Renal pelvis (tissue), 4 donors: ENCODE results near the gene IL20. TPM values are rescaled to one million over a fixed set of nuclear protein-coding genes. Genes with fewer than 3 reads are reported as not detected.
"Not testable (repeated sequence)": the region's sequence is repeated elsewhere in the genome, so short reads cannot be mapped to it uniquely, and the experiment has no call there.

Experiments used
- DNase-seq: peaks from one replicate; pipeline ENCODE4 v3.0.0-alpha.2; 2013
- polyA plus RNA-seq, 3 donors: library from polyadenylated mRNA; unstranded; fragments of 120-200 nt; gene quantifications; one replicate each; pipeline ENCODE4 v1.2.1, GENCODE V29; 2013; ENCODE audit not compliant: insufficient read length in 3 of 3

Gene IL20
- polyA plus RNA-seq, 3 donors, result not detected

- no peak for DNase-seq
These were observed 22.6 kb upstream of the IL20 start for GRCh38 chr1:206842854-206843253.

GRCh38 chr1:206843626-206844025 is 21.8 kb upstream of the IL20 start:
- no peak for DNase-seq

- no peak for DNase-seq
These were observed 18.9 kb upstream of the IL20 start for GRCh38 chr1:206846487-206846886.

- no peak for DNase-seq
These were observed 18.0 kb upstream of the IL20 start for GRCh38 chr1:206847337-206847834.

GRCh38 chr1:206847946-206848345 is 17.5 kb upstream of the IL20 start:
- DNase-seq, result no peak

GRCh38 chr1:206850401-206850800 is 15.0 kb upstream of the IL20 start:
- no peak for DNase-seq

DNA sequence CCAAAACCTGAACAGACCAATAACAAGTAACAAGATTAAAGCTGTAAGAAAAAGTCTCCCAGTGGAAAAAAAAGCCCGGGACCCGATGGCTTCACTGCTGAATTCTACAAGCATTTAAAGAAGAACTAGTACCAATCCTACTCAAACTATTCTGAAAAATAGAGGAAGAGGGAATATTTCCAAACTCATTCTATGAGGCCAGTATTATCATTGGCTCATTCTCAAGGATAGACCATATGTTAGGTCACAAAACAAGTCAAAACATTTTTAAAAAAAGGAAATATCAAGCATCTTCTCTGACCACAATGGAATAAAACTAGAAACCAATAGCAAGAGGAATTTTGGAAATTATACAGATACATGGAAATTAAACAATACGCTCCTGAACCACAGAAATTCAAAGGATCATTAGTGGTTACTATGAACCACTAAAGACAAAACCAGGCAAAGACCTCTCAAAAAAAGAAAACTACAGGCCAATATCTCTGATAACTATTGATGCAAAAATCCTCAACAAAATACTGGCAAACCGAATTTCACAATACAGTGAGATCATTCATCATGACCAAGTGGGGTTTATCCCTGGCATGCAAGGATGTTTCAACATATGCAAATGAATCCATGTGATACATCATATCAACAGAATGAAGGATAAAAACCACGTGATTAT is 13.9 kb upstream of the IL20 start:
- DNase-seq, result no peak

- DNase-seq, result not testable (repeated sequence)
These were observed 12.8 kb upstream of the IL20 start for GRCh38 chr1:206852662-206853061.

GRCh38 chr1:206853696-206854095 is 11.7 kb upstream of the IL20 start:
- not testable (repeated sequence) for DNase-seq

- DNase-seq, result no peak
These were observed 10.9 kb upstream of the IL20 start for GRCh38 chr1:206854401-206855129.

DNA sequence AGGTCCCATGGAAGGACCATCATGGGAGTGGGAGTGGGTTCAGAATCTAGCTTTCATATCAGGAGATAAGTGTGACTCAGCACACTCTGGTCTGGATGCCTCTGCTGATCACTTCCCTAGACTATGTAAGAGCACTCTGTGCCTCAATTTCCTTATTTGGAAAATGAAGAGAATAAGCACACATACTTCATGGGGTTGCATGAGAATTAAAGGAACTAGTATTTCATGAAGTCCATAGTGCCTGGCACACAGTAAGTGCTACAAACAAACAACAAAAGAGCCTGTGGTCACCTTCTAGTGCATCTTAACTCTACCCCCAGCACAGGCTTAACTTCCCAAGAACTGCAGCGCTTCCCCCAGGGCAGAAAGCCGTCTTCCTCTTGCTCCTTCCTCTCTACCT is 9.6 kb upstream of the IL20 start:
- DNase-seq, result no peak

DNA sequence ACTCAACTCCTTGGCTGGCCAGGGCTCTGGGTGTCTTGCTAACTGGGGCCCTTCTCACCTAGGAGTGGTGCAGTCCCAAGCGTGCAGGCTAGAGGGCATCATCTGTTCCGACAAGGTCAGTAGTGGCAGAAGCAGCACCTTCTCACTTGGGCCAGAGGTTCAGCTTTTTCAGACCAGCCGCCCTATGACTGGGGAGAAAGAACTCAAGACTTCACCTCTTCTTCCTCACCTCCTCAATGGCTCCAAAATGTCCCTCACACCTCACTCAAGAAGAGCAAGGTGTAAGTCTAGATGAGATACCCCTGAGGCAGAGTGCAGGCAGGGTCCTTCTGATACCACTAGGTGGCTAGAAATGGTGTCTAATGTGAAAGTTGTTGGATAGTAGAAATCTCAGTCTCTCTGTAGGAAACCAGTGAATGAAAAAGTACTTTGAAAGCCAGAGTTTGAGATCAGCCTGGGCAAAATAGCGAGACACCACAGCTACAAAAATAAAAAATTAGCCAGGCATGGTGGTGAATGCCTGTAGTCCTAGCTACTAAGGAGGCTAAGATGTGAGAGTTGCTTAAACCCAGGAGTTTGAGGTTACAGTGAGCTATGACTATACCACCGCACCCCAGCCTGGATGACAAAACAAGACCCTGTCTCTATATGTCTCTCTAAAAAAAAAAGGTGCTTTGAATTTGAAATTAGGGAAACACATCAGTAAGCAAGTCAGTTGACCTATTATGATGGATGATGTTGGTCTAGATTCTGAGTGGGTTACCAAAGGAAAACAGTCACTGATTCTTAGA is 8.6 kb upstream of the IL20 start:
- no peak for DNase-seq

- DNase-seq, result no peak
These were observed 6.3 kb upstream of the IL20 start for GRCh38 chr1:206859082-206859521.

DNA sequence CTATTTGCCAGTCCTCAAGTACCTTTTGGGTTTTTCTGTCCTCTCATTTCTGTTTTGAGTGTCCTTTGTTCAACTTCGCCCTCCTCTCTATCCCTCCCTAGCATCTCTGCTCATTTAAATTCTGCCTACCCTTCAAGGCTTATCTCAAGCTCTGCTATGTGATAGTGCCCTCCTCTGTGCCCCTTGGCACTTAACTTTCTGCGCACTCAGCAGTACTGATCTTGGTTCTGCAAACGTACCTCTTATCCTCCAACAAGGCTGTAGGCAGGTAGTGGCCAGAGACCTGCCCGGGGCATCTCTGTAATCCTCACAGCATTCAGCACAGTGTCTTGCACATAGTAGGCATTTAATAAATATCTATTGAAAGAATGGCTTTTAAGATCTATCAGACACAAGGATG is 5.3 kb upstream of the IL20 start:
- DNase-seq, result no peak

DNA sequence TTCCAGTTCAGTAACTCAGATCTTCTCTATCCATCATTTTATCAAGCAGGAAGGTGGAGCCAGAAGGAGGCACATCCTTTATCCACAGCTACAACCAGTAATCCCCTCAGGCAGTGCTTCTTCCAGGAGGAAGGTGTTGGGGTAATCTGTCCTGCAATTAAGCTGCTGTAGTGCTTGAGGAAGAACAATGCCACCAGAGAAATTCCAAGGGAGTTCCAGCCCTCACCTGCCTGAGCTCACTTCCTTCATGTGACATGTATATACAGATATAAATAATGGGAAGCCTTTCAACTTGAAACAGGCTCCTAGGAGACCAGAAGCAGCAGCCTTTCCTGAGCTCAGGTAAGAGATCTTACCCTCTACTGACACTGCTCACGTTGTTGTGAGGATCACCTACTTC is 2.2 kb upstream of the IL20 start:
- no peak for DNase-seq

DNA sequence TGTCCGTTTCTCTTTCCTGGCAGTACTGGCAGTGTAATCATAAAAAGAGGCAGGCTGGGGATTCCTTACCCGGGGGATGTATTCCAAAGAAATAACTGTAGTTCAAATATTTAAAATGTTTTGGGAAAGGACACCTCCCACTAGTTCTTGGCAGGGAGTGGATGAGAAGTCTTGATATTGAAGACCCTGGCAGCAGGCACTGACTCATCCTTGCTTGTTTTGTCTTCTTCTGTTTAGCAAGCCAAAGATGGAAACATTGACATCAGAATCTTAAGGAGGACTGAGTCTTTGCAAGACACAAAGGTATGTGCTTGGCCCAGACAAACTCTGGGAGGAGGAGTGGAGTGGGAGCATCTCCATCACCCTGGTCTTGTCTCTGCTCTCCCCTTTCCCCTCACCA is 639 bp downstream of the IL20 start:
- DNase-seq, result no peak

DNA sequence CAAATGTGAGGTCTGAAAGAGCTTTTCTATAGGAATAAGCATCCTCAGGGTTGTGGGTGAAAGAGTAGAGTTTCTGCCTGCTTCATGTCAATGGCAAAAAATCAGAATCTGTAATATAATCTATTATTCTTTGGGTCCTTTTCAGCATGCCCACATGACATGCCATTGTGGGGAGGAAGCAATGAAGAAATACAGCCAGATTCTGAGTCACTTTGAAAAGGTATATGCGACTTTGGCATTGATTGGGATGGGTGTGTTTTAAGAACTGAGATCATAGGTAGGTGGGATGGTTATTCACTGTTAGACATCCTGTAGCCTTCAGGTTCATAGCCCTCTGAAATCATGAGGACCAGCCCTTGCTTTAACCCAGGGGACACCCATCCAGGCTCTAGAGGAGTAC is 1.8 kb downstream of the IL20 start:
- no peak for DNase-seq

DNA sequence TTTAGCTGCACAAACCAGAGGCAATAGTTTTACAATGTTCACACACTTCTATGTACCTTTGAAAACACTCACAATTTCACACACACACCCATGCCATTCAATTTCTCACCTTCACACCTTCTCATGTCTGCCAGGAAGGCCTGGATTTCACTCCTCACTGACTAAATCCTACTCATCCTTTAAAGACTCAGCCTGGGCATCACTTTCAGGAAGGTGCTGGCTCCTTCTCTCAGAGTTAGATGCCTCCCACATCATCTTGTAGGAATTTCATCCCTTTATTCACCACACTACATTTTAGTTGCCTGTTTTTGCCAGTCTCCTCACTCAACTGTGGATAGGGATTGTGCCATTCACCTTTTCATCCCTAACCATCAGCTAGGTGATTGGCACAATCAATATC is 2.3 kb downstream of the IL20 start:
- no peak for DNase-seq

- DNase-seq, result no peak
These were observed 2.8 kb downstream of the IL20 start for GRCh38 chr1:206868264-206868663.

GRCh38 chr1:206872139-206872538 is 6.7 kb downstream of the IL20 start:
- DNase-seq, result no peak

- DNase-seq, result no peak
These were observed 8.3 kb downstream of the IL20 start for GRCh38 chr1:206873603-206874188.

DNA sequence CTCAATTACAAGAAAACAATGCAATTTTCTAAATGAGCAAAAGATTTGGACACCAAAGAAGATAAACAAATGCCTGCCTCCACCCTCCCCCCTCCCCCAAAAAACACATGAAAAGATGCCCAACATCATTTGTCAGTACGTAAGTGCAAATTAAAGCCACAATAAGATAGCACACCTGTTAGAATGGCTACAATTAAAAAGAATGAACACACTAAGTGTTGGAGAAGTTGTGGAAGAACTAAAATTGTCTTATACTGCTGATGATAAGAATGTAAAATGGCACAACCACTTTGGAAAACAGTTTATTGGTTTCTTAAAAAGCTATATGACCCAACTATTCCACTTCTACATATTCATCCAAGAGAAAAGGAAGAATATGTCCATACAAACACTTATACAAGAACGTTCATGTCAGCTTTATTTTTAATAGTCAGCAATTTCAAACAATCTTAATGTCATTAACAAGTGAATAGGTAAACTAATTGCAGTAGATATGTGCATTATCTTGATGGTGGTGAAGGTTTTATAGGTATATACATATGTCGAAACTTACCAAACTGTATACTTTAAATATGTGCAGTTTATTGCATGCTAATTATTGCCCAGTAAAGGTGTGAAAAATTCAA is 10.4 kb downstream of the IL20 start:
- no peak for DNase-seq
